Natural killer cell treated with Interleukin-12 subunit alpha and Interleukin-12 subunit beta and Interleukin-15 and Interleukin-18, amount 100 ng/mL, for 72 hours (primary cell): ENCODE data around the gene OR10A4. TPM values are rescaled to one million over a fixed set of nuclear protein-coding genes. Genes with fewer than 3 reads are reported as not detected.
"Not testable (repeated sequence)": the region's sequence is repeated elsewhere in the genome, so short reads cannot be mapped to it uniquely, and the experiment has no call there.

ENCODE experiments used
- ATAC-seq, 2 donors: fragments of 150-1000 bp; cut with Tn5 transposase in 1 of 2; sonication (Bioruptor Pico), chemical (Tn5 transposase) in 1 of 2; 2 replicates each; pipeline ENCODE4 v1.10.0; 2021
- DNase-seq: peaks from one replicate; pipeline ENCODE4 v3.0.0; 2022; ENCODE audit warnings: low spot score
- H3K27ac Mint-ChIP-seq, 2 donors: 1 replicate in 1 of 2; 2 replicates in 1 of 2; pipeline ENCODE4 v1.8.0; 2022; ENCODE audit warnings: mixed read lengths in 2 of 2, mild to moderate bottlenecking in 1 of 2, moderate library complexity in 1 of 2
- H3K27me3 Mint-ChIP-seq, 2 donors: 1 replicate in 1 of 2; 2 replicates in 1 of 2; pipeline ENCODE4 v1.8.0; 2022; ENCODE audit warnings: mixed read lengths in 2 of 2
- H3K36me3 Mint-ChIP-seq: one replicate; pipeline ENCODE4 v1.8.0; 2022; ENCODE audit warnings: mixed read lengths
- H3K4me1 Mint-ChIP-seq, 2 donors: 1 replicate in 1 of 2; 2 replicates in 1 of 2; pipeline ENCODE4 v1.8.0; 2022; ENCODE audit warnings: low read depth in 2 of 2, mixed read lengths in 2 of 2, mild to moderate bottlenecking in 1 of 2
- H3K4me3 Mint-ChIP-seq: one replicate; pipeline ENCODE4 v1.8.0; 2022; ENCODE audit warnings: mixed read lengths
- H3K9me3 Mint-ChIP-seq: 2 replicates; pipeline ENCODE4 v1.8.0; 2022; ENCODE audit warnings: mixed read lengths
- total RNA-seq, 2 donors: library from RNA; stranded (reverse); gene quantifications; one replicate each; pipeline ENCODE4 v1.2.3, GENCODE V29; 2022

The OR10A4 gene
- total RNA-seq = not detected

- H3K9me3 Mint-ChIP-seq = no peaks in the 10 kb centered on the region
- DNase-seq (no peak), ATAC-seq (no peak)
- no peaks in the 10 kb centered on the region for H3K4me1 Mint-ChIP-seq
- H3K4me3 Mint-ChIP-seq = no peak within 1 kb of the TSS
- H3K27ac Mint-ChIP-seq = no peak within 1 kb of the TSS
- no peaks in the 10 kb centered on the region for H3K36me3 Mint-ChIP-seq
- peaks cover 14 to 34% of the 10 kb centered on the region in 2 donors for H3K27me3 Mint-ChIP-seq
Observed at GRCh38 chr11:6876325-6876724, at the start of gene OR10A4. OR10A4 (plus strand) TSS chr11:6876625; CDS start chr11:6876648, 23 bp downstream.

GRCh38 chr11:6828103-6828502, 48.3 kb upstream of the OR10A4 start:
- no peaks in the 10 kb centered on the region for H3K4me1 Mint-ChIP-seq
- no peaks in the 10 kb centered on the region for H3K9me3 Mint-ChIP-seq
- no peak for ATAC-seq
- no peak overlapping the region for H3K27ac Mint-ChIP-seq
- H3K27me3 Mint-ChIP-seq = peaks cover 16 to 19% of the 10 kb centered on the region in 2 donors
- DNase-seq = no peak
- H3K36me3 Mint-ChIP-seq = no peaks in the 10 kb centered on the region
- H3K4me3 Mint-ChIP-seq = no peak overlapping the region

- H3K36me3 Mint-ChIP-seq = no peaks in the 10 kb centered on the region
- no peaks in the 10 kb centered on the region for H3K4me1 Mint-ChIP-seq
- no peak overlapping the region for H3K4me3 Mint-ChIP-seq
- ATAC-seq = no peak
- no peaks in the 10 kb centered on the region for H3K9me3 Mint-ChIP-seq
- no peak for DNase-seq
- peaks cover 0 to 11% of the 10 kb centered on the region in 2 donors for H3K27me3 Mint-ChIP-seq
- H3K27ac Mint-ChIP-seq = no peak overlapping the region
Observed at GRCh38 chr11:6833356-6833755, 43.1 kb upstream of the OR10A4 start.

- ATAC-seq = no peak
- peaks cover 0 to 11% of the 10 kb centered on the region in 2 donors for H3K27me3 Mint-ChIP-seq
- no peak for DNase-seq
- H3K27ac Mint-ChIP-seq = no peak overlapping the region
- no peaks in the 10 kb centered on the region for H3K9me3 Mint-ChIP-seq
- no peaks in the 10 kb centered on the region for H3K36me3 Mint-ChIP-seq
- H3K4me3 Mint-ChIP-seq = no peak overlapping the region
- no peaks in the 10 kb centered on the region for H3K4me1 Mint-ChIP-seq
Observed at GRCh38 chr11:6834021-6834420, 42.4 kb upstream of the OR10A4 start.

- H3K4me1 Mint-ChIP-seq = no peaks in the 10 kb centered on the region
- DNase-seq (no peak), ATAC-seq (no peak)
- peaks cover 24 to 35% of the 10 kb centered on the region in 2 donors for H3K27me3 Mint-ChIP-seq
- H3K4me3 Mint-ChIP-seq = no peak overlapping the region
- H3K9me3 Mint-ChIP-seq = no peaks in the 10 kb centered on the region
- H3K36me3 Mint-ChIP-seq = no peaks in the 10 kb centered on the region
- no peak overlapping the region for H3K27ac Mint-ChIP-seq
Observed at GRCh38 chr11:6841694-6842093, 34.7 kb upstream of the OR10A4 start.

- no peaks in the 10 kb centered on the region for H3K4me1 Mint-ChIP-seq
- H3K4me3 Mint-ChIP-seq = no peak overlapping the region
- DNase-seq = no peak
- no peaks in the 10 kb centered on the region for H3K36me3 Mint-ChIP-seq
- no peak for ATAC-seq
- H3K9me3 Mint-ChIP-seq = no peaks in the 10 kb centered on the region
- H3K27me3 Mint-ChIP-seq = peaks cover 27 to 40% of the 10 kb centered on the region in 2 donors
- no peak overlapping the region for H3K27ac Mint-ChIP-seq
Observed at GRCh38 chr11:6843670-6844069, 32.8 kb upstream of the OR10A4 start.

GRCh38 chr11:6844356-6844755, 32.1 kb upstream of the OR10A4 start:
- ATAC-seq = no peak
- H3K27me3 Mint-ChIP-seq = peaks cover 27 to 40% of the 10 kb centered on the region in 2 donors
- no peak overlapping the region for H3K4me3 Mint-ChIP-seq
- H3K36me3 Mint-ChIP-seq = no peaks in the 10 kb centered on the region
- H3K27ac Mint-ChIP-seq = no peak overlapping the region
- no peaks in the 10 kb centered on the region for H3K9me3 Mint-ChIP-seq
- no peak for DNase-seq
- H3K4me1 Mint-ChIP-seq = no peaks in the 10 kb centered on the region

- H3K27ac Mint-ChIP-seq = no peak within 1 kb of the TSS
- DNase-seq = no peak
- H3K4me1 Mint-ChIP-seq = no peaks in the 10 kb centered on the region
- no peaks in the 10 kb centered on the region for H3K36me3 Mint-ChIP-seq
- peaks cover 29 to 40% of the 10 kb centered on the region in 2 donors for H3K27me3 Mint-ChIP-seq
- H3K9me3 Mint-ChIP-seq = peaks cover under 1% of the 10 kb centered on the region
- ATAC-seq = no peak
- no peak within 1 kb of the TSS for H3K4me3 Mint-ChIP-seq
Observed at GRCh38 chr11:6845383-6845782, 31.0 kb upstream of the OR10A4 start, which contains the start of gene OR10A5. OR10A5 (plus strand) TSS chr11:6845683; CDS start chr11:6845683, 0 bp downstream.

GRCh38 chr11:6850526-6850925, 25.9 kb upstream of the OR10A4 start:
- no peaks in the 10 kb centered on the region for H3K4me1 Mint-ChIP-seq
- H3K36me3 Mint-ChIP-seq = peaks cover 6% of the 10 kb centered on the region
- DNase-seq = no peak
- no peak for ATAC-seq
- H3K4me3 Mint-ChIP-seq = no peak overlapping the region
- H3K27ac Mint-ChIP-seq = no peak overlapping the region
- peaks cover 19 to 21% of the 10 kb centered on the region in 2 donors for H3K27me3 Mint-ChIP-seq
- H3K9me3 Mint-ChIP-seq = peaks cover 10% of the 10 kb centered on the region

GRCh38 chr11:6854801-6855200, 21.6 kb upstream of the OR10A4 start:
- not testable (repeated sequence) for DNase-seq, H3K4me1 Mint-ChIP-seq, ATAC-seq, H3K36me3 Mint-ChIP-seq, H3K4me3 Mint-ChIP-seq, H3K27ac Mint-ChIP-seq
- Mint-ChIP-seq H3K27me3 (peaks cover 12 to 13% of the 10 kb centered on the region in 2 donors), H3K9me3 (peaks cover 13% of the 10 kb centered on the region)

GRCh38 chr11:6855971-6856541, 20.4 kb upstream of the OR10A4 start:
- H3K27ac Mint-ChIP-seq = no peak overlapping the region
- H3K9me3 Mint-ChIP-seq = peaks cover 10% of the 10 kb centered on the region
- H3K4me3 Mint-ChIP-seq = no peak overlapping the region
- H3K36me3 Mint-ChIP-seq = peaks cover 6% of the 10 kb centered on the region
- H3K4me1 Mint-ChIP-seq = peaks cover 3 to 10% of the 10 kb centered on the region in 2 donors
- no peak for DNase-seq
- peaks cover 11 to 19% of the 10 kb centered on the region in 2 donors for H3K27me3 Mint-ChIP-seq
- ATAC-seq = no peak

- ATAC-seq (peak; percentile 71 to 73), DNase-seq (no peak)
- H3K9me3 Mint-ChIP-seq = peaks cover 10% of the 10 kb centered on the region
- no peak overlapping the region for H3K27ac Mint-ChIP-seq
- peaks cover 6% of the 10 kb centered on the region for H3K36me3 Mint-ChIP-seq
- no peak overlapping the region for H3K4me3 Mint-ChIP-seq
- peaks cover 12 to 26% of the 10 kb centered on the region in 2 donors for H3K27me3 Mint-ChIP-seq
- peaks cover 3 to 10% of the 10 kb centered on the region in 2 donors for H3K4me1 Mint-ChIP-seq
Observed at GRCh38 chr11:6856871-6857270, 19.6 kb upstream of the OR10A4 start.

- Mint-ChIP-seq H3K27me3 (peaks cover 11 to 20% of the 10 kb centered on the region in 2 donors), H3K4me1 (no peaks in the 10 kb centered on the region), H3K9me3 (no peaks in the 10 kb centered on the region), H3K36me3 (no peaks in the 10 kb centered on the region), H3K27ac (no peak within 1 kb of the TSS), H3K4me3 (no peak within 1 kb of the TSS)
- ATAC-seq (no peak), DNase-seq (no peak)
Observed at GRCh38 chr11:6862961-6863360, 13.5 kb upstream of the OR10A4 start, which contains the start of gene OR10A2. OR10A2 (plus strand) TSS chr11:6863057; CDS start chr11:6869755, 6,698 bp downstream.

GRCh38 chr11:6864438-6864837, 12.0 kb upstream of the OR10A4 start:
- no peak overlapping the region for H3K4me3 Mint-ChIP-seq
- H3K27me3 Mint-ChIP-seq = peaks cover 10 to 17% of the 10 kb centered on the region in 2 donors
- H3K4me1 Mint-ChIP-seq = no peaks in the 10 kb centered on the region
- ATAC-seq = no peak
- H3K9me3 Mint-ChIP-seq = no peaks in the 10 kb centered on the region
- H3K27ac Mint-ChIP-seq = no peak overlapping the region
- no peak for DNase-seq
- H3K36me3 Mint-ChIP-seq = no peaks in the 10 kb centered on the region

GRCh38 chr11:6871278-6871677, 5.1 kb upstream of the OR10A4 start:
- H3K27ac Mint-ChIP-seq = no peak overlapping the region
- no peaks in the 10 kb centered on the region for H3K36me3 Mint-ChIP-seq
- H3K9me3 Mint-ChIP-seq = no peaks in the 10 kb centered on the region
- no peaks in the 10 kb centered on the region for H3K4me1 Mint-ChIP-seq
- H3K4me3 Mint-ChIP-seq = no peak overlapping the region
- ATAC-seq = no peak
- H3K27me3 Mint-ChIP-seq = peaks cover 16 to 33% of the 10 kb centered on the region in 2 donors
- DNase-seq = no peak
